Measurements from ENCODE around the gene GNAL.

- no peak for TF ChIP-seq ZNF140 (tag by site-specific recombination; IDR thresholded peaks at IDR 0.05)
- TF ChIP-seq, protein P1, sequence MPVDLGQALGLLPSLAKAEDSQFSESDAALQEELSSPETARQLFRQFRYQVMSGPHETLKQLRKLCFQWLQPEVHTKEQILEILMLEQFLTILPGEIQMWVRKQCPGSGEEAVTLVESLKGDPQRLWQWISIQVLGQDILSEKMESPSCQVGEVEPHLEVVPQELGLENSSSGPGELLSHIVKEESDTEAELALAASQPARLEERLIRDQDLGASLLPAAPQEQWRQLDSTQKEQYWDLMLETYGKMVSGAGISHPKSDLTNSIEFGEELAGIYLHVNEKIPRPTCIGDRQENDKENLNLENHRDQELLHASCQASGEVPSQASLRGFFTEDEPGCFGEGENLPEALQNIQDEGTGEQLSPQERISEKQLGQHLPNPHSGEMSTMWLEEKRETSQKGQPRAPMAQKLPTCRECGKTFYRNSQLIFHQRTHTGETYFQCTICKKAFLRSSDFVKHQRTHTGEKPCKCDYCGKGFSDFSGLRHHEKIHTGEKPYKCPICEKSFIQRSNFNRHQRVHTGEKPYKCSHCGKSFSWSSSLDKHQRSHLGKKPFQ (tag by site-specific recombination; IDR thresholded peaks at IDR 0.05): no peak
- TF ChIP-seq ZNF2 (tag by site-specific recombination; IDR thresholded peaks at IDR 0.05): no peak
- no peak for TF ChIP-seq ZNF707 (tag by site-specific recombination; IDR thresholded peaks at IDR 0.05)
- TF ChIP-seq, protein P2, sequence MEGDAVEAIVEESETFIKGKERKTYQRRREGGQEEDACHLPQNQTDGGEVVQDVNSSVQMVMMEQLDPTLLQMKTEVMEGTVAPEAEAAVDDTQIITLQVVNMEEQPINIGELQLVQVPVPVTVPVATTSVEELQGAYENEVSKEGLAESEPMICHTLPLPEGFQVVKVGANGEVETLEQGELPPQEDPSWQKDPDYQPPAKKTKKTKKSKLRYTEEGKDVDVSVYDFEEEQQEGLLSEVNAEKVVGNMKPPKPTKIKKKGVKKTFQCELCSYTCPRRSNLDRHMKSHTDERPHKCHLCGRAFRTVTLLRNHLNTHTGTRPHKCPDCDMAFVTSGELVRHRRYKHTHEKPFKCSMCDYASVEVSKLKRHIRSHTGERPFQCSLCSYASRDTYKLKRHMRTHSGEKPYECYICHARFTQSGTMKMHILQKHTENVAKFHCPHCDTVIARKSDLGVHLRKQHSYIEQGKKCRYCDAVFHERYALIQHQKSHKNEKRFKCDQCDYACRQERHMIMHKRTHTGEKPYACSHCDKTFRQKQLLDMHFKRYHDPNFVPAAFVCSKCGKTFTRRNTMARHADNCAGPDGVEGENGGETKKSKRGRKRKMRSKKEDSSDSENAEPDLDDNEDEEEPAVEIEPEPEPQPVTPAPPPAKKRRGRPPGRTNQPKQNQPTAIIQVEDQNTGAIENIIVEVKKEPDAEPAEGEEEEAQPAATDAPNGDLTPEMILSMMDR (tag by site-specific recombination; IDR thresholded peaks at IDR 0.05): no peak
- TF ChIP-seq MYNN (tag by site-specific recombination; IDR thresholded peaks at IDR 0.05; ENCODE audit: borderline replicate concordance): no peak
Observed at GRCh38 chr18:11899063-11899462, 210.0 kb downstream of the GNAL start.

Measured in HEK293 (cell line).